Measurements from ENCODE around the gene WIF1.

Gene WIF1

DNA sequence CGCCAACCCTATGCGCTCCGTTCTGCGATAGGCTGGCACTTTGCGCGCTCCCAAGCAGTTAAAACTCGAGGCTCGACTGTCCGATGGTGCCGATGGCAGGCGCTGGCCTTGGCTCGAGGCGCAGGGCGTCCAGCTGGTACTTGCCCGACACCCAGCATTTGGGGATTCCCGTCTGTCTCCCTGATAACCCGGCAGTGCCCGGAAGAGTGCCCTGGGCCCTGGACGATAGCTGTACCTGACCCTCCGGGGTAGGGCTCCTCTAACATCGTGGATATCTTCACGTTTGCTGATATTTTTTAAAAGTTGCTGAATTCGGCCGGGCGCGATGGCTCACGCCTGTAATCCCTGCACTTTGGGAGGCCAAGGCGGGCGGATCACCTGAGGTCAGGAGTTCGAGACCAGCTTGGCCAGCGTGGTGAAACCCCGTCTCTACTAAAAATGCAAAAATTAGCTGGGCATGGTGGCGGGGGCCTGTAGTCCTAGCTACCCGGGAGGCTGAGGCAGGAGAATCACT lies 908 bp upstream of the WIF1 start:
- Histone ChIP-seq H3F3A (ENCODE audit: low read depth) (no peaks in the 10 kb centered on the region), H3K4me2 (ENCODE audit: low read depth, low read length, poor library complexity, severe bottlenecking) (no peak overlapping the region), H3K4me3 (ENCODE audit: low read length, poor library complexity, severe bottlenecking) (no peak overlapping the region), H2AFZ (ENCODE audit: low read length) (no peak overlapping the region), H3K79me2 (ENCODE audit: insufficient read depth, low read length) (no peaks in the 10 kb centered on the region), H3K9me3 (ENCODE audit: insufficient read depth, low read depth, low read length) (no peaks in the 10 kb centered on the region), H3K4me1 (ENCODE audit: insufficient read depth, low read length, poor library complexity, severe bottlenecking) (no peaks in the 10 kb centered on the region), H4K20me1 (ENCODE audit: insufficient read depth, low read length, poor library complexity, severe bottlenecking) (no peaks in the 10 kb centered on the region), H3K9me2 (replicated peaks; ENCODE audit: low read depth, low read length) (no peaks in the 10 kb centered on the region), H3K36me3 (ENCODE audit: insufficient read depth, low read length) (no peaks in the 10 kb centered on the region), H3K27me3 (ENCODE audit: insufficient read depth, low read length, poor library complexity, severe bottlenecking) (no peaks in the 10 kb centered on the region), H3K9ac (ENCODE audit: low read depth, low read length, poor library complexity, severe bottlenecking) (no peak overlapping the region)
- TF ChIP-seq, protein P1, sequence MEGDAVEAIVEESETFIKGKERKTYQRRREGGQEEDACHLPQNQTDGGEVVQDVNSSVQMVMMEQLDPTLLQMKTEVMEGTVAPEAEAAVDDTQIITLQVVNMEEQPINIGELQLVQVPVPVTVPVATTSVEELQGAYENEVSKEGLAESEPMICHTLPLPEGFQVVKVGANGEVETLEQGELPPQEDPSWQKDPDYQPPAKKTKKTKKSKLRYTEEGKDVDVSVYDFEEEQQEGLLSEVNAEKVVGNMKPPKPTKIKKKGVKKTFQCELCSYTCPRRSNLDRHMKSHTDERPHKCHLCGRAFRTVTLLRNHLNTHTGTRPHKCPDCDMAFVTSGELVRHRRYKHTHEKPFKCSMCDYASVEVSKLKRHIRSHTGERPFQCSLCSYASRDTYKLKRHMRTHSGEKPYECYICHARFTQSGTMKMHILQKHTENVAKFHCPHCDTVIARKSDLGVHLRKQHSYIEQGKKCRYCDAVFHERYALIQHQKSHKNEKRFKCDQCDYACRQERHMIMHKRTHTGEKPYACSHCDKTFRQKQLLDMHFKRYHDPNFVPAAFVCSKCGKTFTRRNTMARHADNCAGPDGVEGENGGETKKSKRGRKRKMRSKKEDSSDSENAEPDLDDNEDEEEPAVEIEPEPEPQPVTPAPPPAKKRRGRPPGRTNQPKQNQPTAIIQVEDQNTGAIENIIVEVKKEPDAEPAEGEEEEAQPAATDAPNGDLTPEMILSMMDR (conservative IDR thresholded peaks at IDR 0.05; ENCODE audit: low read length) = no peak
- no peak for TF ChIP-seq EZH2phosphoT487 (IDR thresholded peaks at IDR 0.05; ENCODE audit: borderline replicate concordance)

DNA sequence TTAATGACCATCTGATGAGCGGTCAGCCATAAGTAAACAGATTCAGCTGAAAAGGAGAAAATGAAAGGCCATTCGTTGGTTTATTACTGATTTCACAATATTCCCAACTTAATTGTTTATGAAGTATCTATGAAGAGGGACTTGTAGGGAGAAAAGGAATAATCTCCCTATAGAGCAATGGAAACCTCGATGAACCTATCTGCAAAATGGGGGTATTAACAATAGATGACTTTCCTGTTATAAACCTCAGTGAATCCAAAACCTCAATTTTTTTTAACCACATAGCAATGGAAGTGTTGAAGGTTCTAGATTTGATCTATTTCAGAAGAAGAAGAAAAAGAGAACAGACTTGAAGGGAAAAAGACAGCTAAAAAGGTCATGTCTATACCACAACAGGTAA lies 2.0 kb downstream of the WIF1 start:
- Histone ChIP-seq H4K20me1 (ENCODE audit: insufficient read depth, low read length, poor library complexity, severe bottlenecking) (no peaks in the 10 kb centered on the region), H3K79me2 (ENCODE audit: insufficient read depth, low read length) (no peaks in the 10 kb centered on the region), H2AFZ (ENCODE audit: low read length) (no peak overlapping the region), H3K9ac (ENCODE audit: low read depth, low read length, poor library complexity, severe bottlenecking) (no peak overlapping the region), H3K4me1 (ENCODE audit: insufficient read depth, low read length, poor library complexity, severe bottlenecking) (no peaks in the 10 kb centered on the region), H3K36me3 (ENCODE audit: insufficient read depth, low read length) (no peaks in the 10 kb centered on the region), H3K27me3 (ENCODE audit: insufficient read depth, low read length, poor library complexity, severe bottlenecking) (no peaks in the 10 kb centered on the region), H3K4me3 (ENCODE audit: low read length, poor library complexity, severe bottlenecking) (no peak overlapping the region), H3K9me2 (replicated peaks; ENCODE audit: low read depth, low read length) (no peaks in the 10 kb centered on the region), H3K9me3 (ENCODE audit: insufficient read depth, low read depth, low read length) (no peaks in the 10 kb centered on the region), H3F3A (ENCODE audit: low read depth) (no peaks in the 10 kb centered on the region), H3K4me2 (ENCODE audit: low read depth, low read length, poor library complexity, severe bottlenecking) (no peak overlapping the region)
- TF ChIP-seq, protein P1 (conservative IDR thresholded peaks at IDR 0.05; ENCODE audit: low read length) = no peak
- no peak for TF ChIP-seq EZH2phosphoT487 (IDR thresholded peaks at IDR 0.05; ENCODE audit: borderline replicate concordance)

DNA sequence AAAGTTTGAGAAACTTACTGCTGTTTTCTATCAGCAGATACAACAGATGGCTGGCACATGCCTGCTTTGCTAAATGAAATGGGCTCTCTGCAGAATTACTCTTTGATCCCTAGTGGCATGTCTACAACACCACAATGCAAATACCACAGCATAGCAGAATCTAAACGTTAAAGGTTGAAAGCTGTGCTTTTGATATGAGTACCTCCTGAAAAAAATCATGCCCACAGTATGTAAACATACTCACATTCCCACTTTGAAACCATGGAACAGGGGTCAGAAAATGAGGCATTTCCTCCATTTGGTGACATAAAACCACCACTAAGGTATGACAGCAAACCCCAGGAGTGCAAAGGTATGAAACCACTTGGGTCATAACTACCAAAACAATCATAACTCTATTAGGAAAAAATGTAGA lies 7.5 kb downstream of the WIF1 start:
- Histone ChIP-seq H3F3A (ENCODE audit: low read depth) (no peaks in the 10 kb centered on the region), H3K9me3 (ENCODE audit: insufficient read depth, low read depth, low read length) (no peaks in the 10 kb centered on the region), H3K4me2 (ENCODE audit: low read depth, low read length, poor library complexity, severe bottlenecking) (no peak overlapping the region), H3K4me1 (ENCODE audit: insufficient read depth, low read length, poor library complexity, severe bottlenecking) (no peaks in the 10 kb centered on the region), H4K20me1 (ENCODE audit: insufficient read depth, low read length, poor library complexity, severe bottlenecking) (no peaks in the 10 kb centered on the region), H3K9ac (ENCODE audit: low read depth, low read length, poor library complexity, severe bottlenecking) (no peak overlapping the region), H3K4me3 (ENCODE audit: low read length, poor library complexity, severe bottlenecking) (no peak overlapping the region), H3K27me3 (ENCODE audit: insufficient read depth, low read length, poor library complexity, severe bottlenecking) (no peaks in the 10 kb centered on the region), H3K9me2 (replicated peaks; ENCODE audit: low read depth, low read length) (no peaks in the 10 kb centered on the region), H3K79me2 (ENCODE audit: insufficient read depth, low read length) (no peaks in the 10 kb centered on the region), H2AFZ (ENCODE audit: low read length) (no peak overlapping the region), H3K36me3 (ENCODE audit: insufficient read depth, low read length) (no peaks in the 10 kb centered on the region)
- TF ChIP-seq, protein P1 (conservative IDR thresholded peaks at IDR 0.05; ENCODE audit: low read length) = no peak
- no peak for TF ChIP-seq EZH2phosphoT487 (IDR thresholded peaks at IDR 0.05; ENCODE audit: borderline replicate concordance)
